Muscle layer of duodenum (tissue), 2 donors: Measurements from ENCODE around the gene RNU11.
"Not testable (repeated sequence)": the region's sequence is repeated elsewhere in the genome, so short reads cannot be mapped to it uniquely, and the experiment has no call there.

Experiments used
- H3K27ac ChIP-seq: one replicate; pipeline ENCODE4 v1.7.0; 2013; ENCODE audit warnings: mild to moderate bottlenecking, low read length
- H3K27me3 ChIP-seq: one replicate; pipeline ENCODE4 v1.7.0; 2013; ENCODE audit warnings: low read depth, mild to moderate bottlenecking, control low read depth, low read length
- H3K36me3 ChIP-seq, 2 donors: one replicate each; pipeline ENCODE4 v1.7.0; 2013; ENCODE audit warnings: low read length in 2 of 2, control low read depth in 1 of 2, mild to moderate bottlenecking in 1 of 2; ENCODE audit not compliant: insufficient read depth in 2 of 2, control insufficient read depth in 1 of 2
- H3K4me1 ChIP-seq, 2 donors: one replicate each; pipeline ENCODE4 v1.7.0; 2013; ENCODE audit warnings: low read length in 2 of 2, mild to moderate bottlenecking in 2 of 2, control low read depth in 1 of 2, moderate library complexity in 1 of 2; ENCODE audit not compliant: insufficient read depth in 2 of 2, control insufficient read depth in 1 of 2
- H3K4me3 ChIP-seq, 2 donors: one replicate each; pipeline ENCODE4 v1.7.0; 2013; ENCODE audit warnings: low read length in 2 of 2, low read depth in 1 of 2, mild to moderate bottlenecking in 1 of 2
- H3K9me3 ChIP-seq, 2 donors: one replicate each; pipeline ENCODE4 v1.7.0; 2013; ENCODE audit warnings: low read length in 2 of 2, control low read depth in 1 of 2, mild to moderate bottlenecking in 1 of 2; ENCODE audit not compliant: control insufficient read depth in 1 of 2
- donor health status: healthy.

The RNU11 gene

GRCh38 chr1:28668191-28668955 lies 20.0 kb downstream of the RNU11 start, which contains the start of gene GMEB1:
Gene GMEB1 (plus strand): TSS chr1:28668784. CDS start chr1:28683613, 14,829 bp downstream.
- Histone ChIP-seq H3K36me3 (no peaks in the 10 kb centered on the region), H3K27ac (peak within 1 kb of the TSS; percentile 94), H3K4me1 (peaks cover 3 to 7% of the 10 kb centered on the region in 2 donors), H3K4me3 (peak within 1 kb of the TSS; percentile 87 to 90), H3K27me3 (no peaks in the 10 kb centered on the region), H3K9me3 (no peaks in the 10 kb centered on the region)

GRCh38 chr1:28668956-28669723 lies 20.7 kb downstream of the RNU11 start:
- H3K27ac ChIP-seq, result peak overlapping the region; percentile 94
- no peaks in the 10 kb centered on the region for H3K36me3 ChIP-seq
- H3K27me3 ChIP-seq, result no peaks in the 10 kb centered on the region
- peaks cover 3 to 7% of the 10 kb centered on the region in 2 donors for H3K4me1 ChIP-seq
- no peaks in the 10 kb centered on the region for H3K9me3 ChIP-seq
- H3K4me3 ChIP-seq, result peak overlapping the region; percentile 87 to 90

DNA sequence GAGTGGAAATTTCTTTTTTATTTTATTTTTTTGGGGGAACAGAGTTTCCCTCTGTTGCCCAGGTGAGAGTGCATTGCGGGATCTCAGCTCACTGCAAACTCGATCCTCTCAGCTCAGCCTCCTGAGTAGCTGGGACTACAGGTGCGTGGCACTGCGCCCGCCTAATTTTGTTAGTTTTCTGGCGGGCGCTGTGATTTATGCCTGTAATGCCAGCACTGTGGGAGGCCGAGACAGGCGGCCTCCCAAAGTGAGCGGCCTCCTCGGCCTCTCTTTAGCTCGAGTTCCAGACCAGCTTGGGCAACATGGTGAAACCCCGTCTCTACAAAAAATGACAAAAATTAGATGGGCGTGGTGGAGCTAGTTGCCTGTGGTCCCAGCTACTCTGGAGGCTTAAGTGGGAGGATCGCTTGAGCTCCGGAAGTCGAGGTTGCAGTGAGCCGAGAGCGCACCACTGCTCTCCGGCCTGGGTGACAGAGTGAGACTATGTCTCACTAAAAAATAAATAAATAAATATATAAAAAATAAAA lies 22.9 kb downstream of the RNU11 start:
- no peaks in the 10 kb centered on the region for H3K9me3 ChIP-seq
- no peak overlapping the region for H3K4me3 ChIP-seq
- no peak overlapping the region for H3K27ac ChIP-seq
- no peaks in the 10 kb centered on the region for H3K27me3 ChIP-seq
- H3K36me3 ChIP-seq, result no peaks in the 10 kb centered on the region
- H3K4me1 ChIP-seq, result peaks cover 3 to 7% of the 10 kb centered on the region in 2 donors

DNA sequence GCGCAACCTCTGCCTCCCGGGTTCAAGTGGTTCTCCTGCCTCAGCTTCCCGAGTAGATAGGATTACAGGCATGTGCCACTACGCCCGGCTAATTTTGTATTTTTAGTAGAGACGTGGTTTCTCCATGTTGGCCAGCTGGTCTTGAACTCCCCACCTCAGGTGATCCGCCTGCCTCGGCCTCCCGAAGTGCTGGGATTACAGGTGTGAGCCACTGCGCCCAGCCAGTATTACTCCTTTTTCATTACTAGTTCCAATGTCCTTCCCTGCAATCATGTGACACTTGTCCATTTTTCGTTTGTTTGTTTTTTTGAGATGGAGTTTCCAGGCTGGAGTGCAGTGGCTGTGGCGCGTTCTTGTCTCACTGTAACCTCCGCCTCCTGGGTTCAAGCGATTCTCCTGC lies 24.6 kb downstream of the RNU11 start:
- H3K36me3 ChIP-seq, H3K4me3 ChIP-seq, H3K4me1 ChIP-seq: not testable (repeated sequence)

DNA sequence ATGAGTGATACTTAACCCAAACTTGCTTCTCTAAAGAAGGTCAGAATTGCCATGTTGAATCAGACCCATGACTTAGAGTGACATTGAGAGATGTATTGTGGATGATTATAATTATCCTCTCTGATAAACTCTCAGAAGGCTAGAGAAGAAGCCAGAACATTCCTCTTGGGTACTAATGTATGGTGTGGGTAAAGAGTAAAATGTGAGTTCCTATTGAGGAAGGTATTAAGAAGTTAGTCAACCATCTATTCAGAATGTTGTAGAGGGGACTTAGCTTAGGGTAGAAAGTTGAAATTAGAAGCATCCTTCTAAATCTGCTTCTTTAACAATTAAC lies 27.5 kb downstream of the RNU11 start:
- Histone ChIP-seq H3K9me3 (no peaks in the 10 kb centered on the region), H3K27me3 (no peaks in the 10 kb centered on the region), H3K4me1 (no peaks in the 10 kb centered on the region), H3K27ac (no peak overlapping the region), H3K4me3 (no peak overlapping the region), H3K36me3 (no peaks in the 10 kb centered on the region)

More for the DNA sequence above, 24.6 kb downstream of the RNU11 start:
- not testable (repeated sequence) for H3K27me3 ChIP-seq, H3K9me3 ChIP-seq, H3K27ac ChIP-seq

DNA sequence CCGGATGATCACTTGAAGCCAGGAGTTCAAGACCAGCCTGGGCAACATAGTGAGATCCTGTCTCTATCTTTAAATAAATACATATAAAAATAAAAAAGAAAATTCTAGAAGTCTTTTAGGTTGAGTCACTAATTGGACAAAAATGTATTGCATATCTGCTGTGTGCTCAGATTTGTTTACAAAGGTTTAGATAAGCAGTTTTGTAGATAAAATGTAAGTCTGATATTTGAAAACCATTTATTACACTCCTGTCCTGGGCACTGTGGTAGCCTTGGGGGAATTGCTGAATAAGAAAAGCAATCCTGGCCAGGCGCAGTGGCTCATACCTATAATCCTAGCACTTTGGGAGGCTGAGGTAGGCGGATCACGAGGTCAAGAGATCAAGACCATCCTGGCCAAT lies 31.8 kb downstream of the RNU11 start:
- Histone ChIP-seq H3K27ac (no peak overlapping the region), H3K4me3 (no peak overlapping the region), H3K27me3 (no peaks in the 10 kb centered on the region), H3K9me3 (no peaks in the 10 kb centered on the region), H3K4me1 (no peaks in the 10 kb centered on the region), H3K36me3 (peaks cover 4 to 19% of the 10 kb centered on the region in 2 donors)

- Histone ChIP-seq H3K9me3 (no peaks in the 10 kb centered on the region), H3K4me1 (no peaks in the 10 kb centered on the region), H3K27ac (no peak overlapping the region), H3K36me3 (peaks cover 4 to 19% of the 10 kb centered on the region in 2 donors), H3K27me3 (no peaks in the 10 kb centered on the region), H3K4me3 (no peak overlapping the region)
These were observed 34.4 kb downstream of the RNU11 start for GRCh38 chr1:28682840-28683239.

DNA sequence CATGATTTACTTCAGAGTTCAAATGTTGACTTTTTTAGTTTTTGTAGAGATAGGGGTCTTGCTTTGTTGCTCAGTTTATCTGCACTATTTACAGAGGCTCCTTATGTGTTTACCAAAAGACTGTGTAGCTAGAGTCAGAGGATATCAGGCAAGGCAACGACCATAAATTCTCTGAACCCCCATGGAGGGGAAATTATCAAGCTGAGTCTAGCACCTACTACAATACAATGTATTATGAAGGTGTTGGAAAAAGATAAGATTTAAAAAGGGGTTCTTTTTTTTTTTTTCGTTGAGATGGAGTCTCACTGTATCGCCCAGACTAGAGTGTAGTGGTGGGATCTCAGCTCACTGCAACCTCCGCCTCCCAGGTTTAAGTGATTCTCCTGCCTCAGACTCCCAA lies 36.5 kb downstream of the RNU11 start:
- H3K4me1 ChIP-seq, result no peaks in the 10 kb centered on the region
- H3K9me3 ChIP-seq, result no peaks in the 10 kb centered on the region
- H3K4me3 ChIP-seq, result no peak overlapping the region
- peaks cover 4 to 24% of the 10 kb centered on the region in 2 donors for H3K36me3 ChIP-seq
- H3K27ac ChIP-seq, result no peak overlapping the region
- H3K27me3 ChIP-seq, result no peaks in the 10 kb centered on the region

DNA sequence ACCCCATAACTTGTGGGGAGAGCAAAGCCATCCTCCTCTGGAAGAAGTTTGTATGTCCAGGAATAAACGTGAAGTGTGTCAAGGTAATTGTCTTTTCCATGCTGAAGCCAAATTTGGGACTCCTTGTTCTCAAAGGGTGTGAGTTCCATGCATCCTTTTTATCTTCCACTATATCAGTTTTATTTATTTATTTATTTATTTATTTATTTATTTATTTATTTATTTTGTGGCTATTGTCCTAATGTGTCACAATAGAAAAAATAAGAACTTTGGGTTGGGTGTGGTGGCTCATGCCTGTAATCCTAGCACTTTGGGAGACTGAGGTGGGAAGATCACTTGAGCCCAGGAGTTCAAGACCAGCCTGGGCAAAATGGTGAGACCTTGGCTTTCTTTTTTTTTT lies 43.2 kb downstream of the RNU11 start:
- H3K4me1 ChIP-seq, H3K27me3 ChIP-seq, H3K4me3 ChIP-seq, H3K9me3 ChIP-seq, H3K27ac ChIP-seq: not testable (repeated sequence)
- H3K36me3 ChIP-seq, result peaks cover 6 to 31% of the 10 kb centered on the region in 2 donors
